Muscle of back (tissue), 13 donors: ENCODE data around the gene CCDC50. TPM values are rescaled to one million over a fixed set of nuclear protein-coding genes. Genes with fewer than 3 reads are reported as not detected.
A peak's percentile ranks its signal among the peaks of the same experiment; 100 is the strongest.

ENCODE experiments used
- DNase-seq, 3 donors: peaks; one replicate each; pipeline versions ENCODE4 v3.0.0 to v3.0.0-alpha.2; 2013
- long read RNA-seq, 9 donors: transcript quantifications; one replicate each; lab custom pipeline, GENCODE V29; 2026
- polyA plus RNA-seq, 10 donors: library from polyadenylated mRNA; unstranded; fragments of 120-200 nt; gene quantifications; one replicate each; pipeline ENCODE4 v1.2.1, GENCODE V29; 2013; ENCODE audit not compliant: insufficient read length in 10 of 10

Gene CCDC50
- 10 to 100 TPM; 25.4 to 33.7 (median 28.7) TPM for polyA plus RNA-seq
- long read RNA-seq, donor 1, transcript CCDC50-202 (11 exons, 1,926 nt): major isoform, 8 of 19 reads
- long read RNA-seq, donor 1, partial matches to known transcripts: 11 of 19 reads
- long read RNA-seq, donor 1, other reads (novel, unspliced or antisense): 0 of 19 reads
- long read RNA-seq, donor 2, transcript CCDC50-202 (11 exons, 1,926 nt): major isoform, 7 of 16 reads
- long read RNA-seq, donor 2, partial matches to known transcripts: 9 of 16 reads
- long read RNA-seq, donor 2, other reads (novel, unspliced or antisense): 0 of 16 reads
- long read RNA-seq, donor 3: 0 reads
- long read RNA-seq, donor 4, partial matches to known transcripts: 6 of 9 reads
- long read RNA-seq, donor 4, other reads (novel, unspliced or antisense): 0 of 9 reads
- long read RNA-seq, donor 5, transcript CCDC50-202 (11 exons, 1,926 nt): major isoform, 10 of 10 reads
- long read RNA-seq, donor 5, partial matches to known transcripts: 0 of 10 reads
- long read RNA-seq, donor 5, other reads (novel, unspliced or antisense): 0 of 10 reads
- long read RNA-seq, donor 6, partial matches to known transcripts: 22 of 25 reads
- long read RNA-seq, donor 6, other reads (novel, unspliced or antisense): 0 of 25 reads
- long read RNA-seq, donor 7, transcript CCDC50-202 (11 exons, 1,926 nt): major isoform, 8 of 16 reads
- long read RNA-seq, donor 7, partial matches to known transcripts: 8 of 16 reads
- long read RNA-seq, donor 7, other reads (novel, unspliced or antisense): 0 of 16 reads
- long read RNA-seq, donor 8, full-length matches to known transcripts: 4 of 4 reads
- long read RNA-seq, donor 8, partial matches to known transcripts: 0 of 4 reads
- long read RNA-seq, donor 8, other reads (novel, unspliced or antisense): 0 of 4 reads
- long read RNA-seq, donor 9, partial matches to known transcripts: 0 of 1 reads
- long read RNA-seq, donor 9, other reads (novel, unspliced or antisense): 0 of 1 reads

- peak; percentile 69 to 94 (median 81) for DNase-seq
Measured at GRCh38 chr3:191328962-191329653, at the start of gene CCDC50. TSS of gene CCDC50 (plus strand) at chr3:191329394. CDS start at chr3:191329675, 281 bp downstream.

- no peak for DNase-seq
Measured at GRCh38 chr3:191280111-191280510, 49.1 kb upstream of the CCDC50 start.

GRCh38 chr3:191280882-191281281, 48.3 kb upstream of the CCDC50 start:
- DNase-seq: no peak

- DNase-seq: peak in 2 of 3 donors; percentile 26 to 29
Measured at GRCh38 chr3:191282251-191283185, 46.7 kb upstream of the CCDC50 start.

GRCh38 chr3:191283400-191283799, 45.8 kb upstream of the CCDC50 start:
- no peak for DNase-seq

DNA sequence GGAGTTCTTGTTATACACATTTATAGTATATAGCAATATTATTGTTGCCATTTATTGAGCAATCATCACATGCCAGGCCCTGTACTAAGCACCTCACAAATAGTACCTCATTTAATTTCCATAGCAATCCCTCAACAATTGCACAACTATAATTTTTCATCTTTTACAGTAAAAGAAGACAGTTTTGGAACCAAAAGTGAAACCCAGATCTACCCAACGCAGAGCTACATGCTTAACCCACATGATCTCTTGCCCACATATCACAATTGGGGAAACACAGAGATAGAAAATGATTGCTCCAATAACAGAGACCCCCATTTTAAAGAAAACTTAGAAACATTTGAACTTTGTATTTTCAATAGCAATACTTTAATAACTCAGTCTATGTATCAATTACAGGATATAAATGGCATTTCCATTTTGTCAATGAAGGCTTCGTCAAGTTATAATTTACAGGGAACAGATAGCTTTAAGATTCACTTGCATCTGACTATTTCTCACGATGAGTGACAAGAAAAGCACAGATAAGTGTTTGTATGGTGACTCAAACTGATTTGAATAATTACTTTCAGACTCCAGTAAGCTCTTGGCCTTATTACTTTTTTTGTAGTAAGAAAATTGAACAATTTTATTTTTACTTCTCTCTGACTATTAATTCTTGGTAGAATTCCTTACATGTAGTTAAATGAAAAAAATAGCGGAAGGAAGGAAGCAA, 38.7 kb upstream of the CCDC50 start:
- DNase-seq: peak in 1 of 3 donors; percentile 2

GRCh38 chr3:191292243-191293015, 36.8 kb upstream of the CCDC50 start:
- DNase-seq: no peak

GRCh38 chr3:191294291-191294690, 34.9 kb upstream of the CCDC50 start:
- DNase-seq: no peak

GRCh38 chr3:191296041-191296541, 33.1 kb upstream of the CCDC50 start:
- no peak for DNase-seq

- DNase-seq: no peak
Measured at GRCh38 chr3:191298846-191299245, 30.3 kb upstream of the CCDC50 start.

DNA sequence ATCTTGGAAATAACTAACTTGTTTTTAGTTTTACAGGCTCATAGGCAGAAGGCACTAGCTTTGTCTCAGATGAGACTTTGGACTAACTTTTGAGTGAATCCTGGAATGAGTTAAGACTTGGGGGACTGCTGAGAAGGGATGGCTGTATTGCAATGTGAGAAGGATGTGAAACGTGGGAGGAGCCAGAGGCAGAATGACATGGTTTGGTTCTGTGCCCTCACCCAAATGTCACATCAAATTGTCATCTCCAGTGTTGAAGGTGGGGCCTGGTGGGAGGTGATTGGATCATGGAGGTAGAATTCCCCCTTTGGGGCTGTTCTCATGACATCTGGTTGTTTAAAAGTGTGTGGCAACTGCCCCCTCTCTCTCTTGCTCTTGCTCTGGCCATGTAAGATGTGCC, 28.8 kb upstream of the CCDC50 start:
- DNase-seq: no peak

- DNase-seq: no peak
Measured at GRCh38 chr3:191301017-191301416, 28.2 kb upstream of the CCDC50 start.

DNA sequence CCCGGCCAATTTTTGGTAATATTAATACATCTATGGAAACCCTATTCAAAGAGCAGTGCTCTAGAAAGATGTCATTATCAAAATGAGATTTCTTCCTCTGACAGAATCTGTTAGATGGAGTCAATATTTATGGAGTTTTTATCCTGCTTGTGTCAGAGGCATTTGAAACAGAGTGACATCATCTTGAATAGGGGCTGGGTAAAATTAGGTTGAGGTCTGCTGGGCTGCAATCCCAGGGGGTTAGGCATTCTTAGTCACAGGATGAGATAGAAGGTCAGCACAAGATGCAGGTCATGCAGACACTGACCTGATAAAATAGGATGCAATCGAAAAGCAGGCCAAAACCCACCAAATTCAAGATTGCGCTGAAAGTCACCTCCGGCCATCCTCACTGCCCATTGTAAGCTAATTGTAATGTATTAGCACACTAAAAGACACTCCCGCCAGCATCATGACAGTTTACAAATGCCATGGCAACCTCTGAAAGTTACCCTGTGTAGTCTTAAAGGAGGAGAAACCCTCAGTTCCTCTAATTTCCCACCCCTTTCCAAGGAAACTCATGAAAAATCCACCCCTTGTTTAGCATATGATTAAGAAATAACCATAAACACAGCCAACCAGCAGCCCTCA, 27.3 kb upstream of the CCDC50 start:
- no peak for DNase-seq

DNA sequence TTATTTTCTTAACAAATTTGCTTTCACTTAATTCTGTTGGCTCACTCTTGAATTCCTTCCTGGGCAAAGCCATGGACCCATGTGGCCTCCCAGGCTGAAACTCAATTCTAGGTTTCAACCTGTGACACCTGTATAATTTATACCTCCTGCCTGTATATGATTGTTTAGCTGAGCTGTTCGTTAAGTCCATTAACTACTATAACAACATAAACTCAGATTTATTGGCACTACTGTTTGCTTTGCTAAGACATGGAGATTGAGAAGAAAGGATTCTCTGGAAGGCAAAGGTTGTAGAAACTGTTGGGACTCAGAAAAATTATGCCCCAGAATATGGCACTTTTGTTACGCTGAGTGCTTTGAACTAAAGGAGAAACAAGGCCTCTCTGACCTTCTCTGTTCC, 26.7 kb upstream of the CCDC50 start:
- DNase-seq: no peak

DNA sequence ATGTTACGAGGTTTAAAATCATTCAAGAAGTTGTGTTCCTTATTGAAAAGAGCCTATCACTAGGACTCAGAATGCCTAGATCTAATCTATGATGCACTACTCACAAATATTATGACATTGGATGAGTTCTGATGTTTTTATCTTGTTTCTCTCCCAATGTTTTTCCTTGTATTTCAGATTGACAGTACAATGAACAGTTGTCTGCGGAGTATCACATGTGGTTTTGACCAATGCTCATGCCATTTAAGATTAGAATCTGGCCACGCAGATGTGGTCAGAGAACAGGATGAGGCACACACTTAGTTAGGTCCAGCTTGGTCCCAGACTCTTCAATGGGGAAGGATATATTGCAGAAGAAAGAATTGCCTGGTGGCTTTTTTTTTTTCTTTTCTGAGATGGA, 25.6 kb upstream of the CCDC50 start:
- no peak for DNase-seq

DNA sequence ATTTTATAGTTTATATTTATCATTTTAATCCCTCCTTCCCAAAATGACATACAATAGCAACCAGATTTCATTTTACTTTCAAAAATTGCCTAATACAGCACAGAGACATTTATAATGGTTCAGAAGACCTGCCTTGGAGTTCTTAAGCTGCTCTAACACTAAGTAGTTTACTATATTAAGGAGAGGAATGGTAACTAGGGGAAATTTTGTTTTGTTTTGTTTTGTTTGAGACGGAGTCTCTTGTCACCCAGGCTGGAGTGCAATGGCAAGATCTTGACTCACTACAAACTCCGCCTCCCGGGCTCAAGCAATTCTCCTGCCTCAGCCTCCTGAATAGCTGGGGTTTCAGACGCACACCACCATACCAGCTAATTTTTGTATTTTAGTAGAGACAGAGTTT, 22.8 kb upstream of the CCDC50 start:
- DNase-seq: no peak

DNA sequence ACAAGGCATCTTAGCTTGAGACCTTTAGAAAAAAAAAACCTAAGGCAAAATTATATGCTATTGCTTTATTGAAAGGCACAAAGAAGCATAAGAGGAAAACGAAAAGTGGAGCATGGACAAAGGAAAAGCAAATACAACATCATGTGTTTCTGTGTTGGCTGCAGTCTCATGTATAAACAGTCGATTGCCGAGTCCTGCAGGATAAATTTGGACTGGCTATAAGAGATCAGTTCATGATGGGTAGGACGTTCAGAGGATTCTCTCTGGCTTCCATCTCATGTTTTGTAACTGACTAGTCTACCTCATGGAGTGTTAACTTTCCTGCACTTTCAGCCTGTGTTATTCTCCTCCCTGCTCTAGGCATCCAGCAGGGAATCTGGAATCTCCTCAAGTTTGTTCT, 21.9 kb upstream of the CCDC50 start:
- no peak for DNase-seq

DNA sequence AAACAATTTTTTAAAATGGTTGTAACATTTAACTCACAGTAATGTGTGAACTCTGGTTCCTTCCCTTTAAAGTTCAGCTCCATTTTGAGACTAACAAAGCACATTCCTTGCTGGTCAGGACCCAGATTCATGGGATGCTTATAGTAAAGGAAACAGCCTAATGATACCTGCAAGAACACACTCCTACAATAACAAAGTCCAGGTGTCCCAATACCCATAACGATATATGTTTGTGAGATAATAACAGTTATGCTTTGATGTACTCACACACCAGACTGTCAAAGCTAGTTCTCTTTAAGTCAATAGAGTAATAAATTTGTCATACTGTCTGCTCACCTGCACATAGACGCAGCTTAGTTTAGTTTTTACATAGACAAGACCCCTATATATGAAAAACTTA, 15.9 kb upstream of the CCDC50 start:
- DNase-seq: no peak
